Loucy (cell line): ENCODE results near the gene AKR1A1.
"Not testable (repeated sequence)": the region's sequence is repeated elsewhere in the genome, so short reads cannot be mapped to it uniquely, and the experiment has no call there.

ENCODE experiments used
- H2AFZ ChIP-seq: fragments of 200-600 bp; sonication (generic); 2 replicates; pipeline ENCODE4 v1.6.0; 2016; ENCODE audit warnings: antibody characterized with exemption, mild to moderate bottlenecking, low read length, moderate library complexity
- H3F3A ChIP-seq: fragments of 200-600 bp; 2 replicates; pipeline ENCODE4 v1.6.0; 2016; ENCODE audit warnings: antibody characterized with exemption, low read depth, mild to moderate bottlenecking
- H3K27me3 ChIP-seq: fragments of 200-600 bp; sonication (generic); 2 replicates; pipeline ENCODE4 v1.6.1; 2014; ENCODE audit warnings: low read length, mild to moderate bottlenecking; ENCODE audit not compliant: insufficient read depth, poor library complexity, severe bottlenecking
- H3K36me3 ChIP-seq: fragments of 200-600 bp; sonication (generic); 2 replicates; pipeline ENCODE4 v1.6.1; 2016; ENCODE audit warnings: low read length; ENCODE audit not compliant: insufficient read depth
- H3K4me1 ChIP-seq: fragments of 200-600 bp; sonication (generic); 2 replicates; pipeline ENCODE4 v1.5.1; 2014; ENCODE audit warnings: low read length, mild to moderate bottlenecking; ENCODE audit not compliant: insufficient read depth, poor library complexity, severe bottlenecking
- H3K4me2 ChIP-seq: fragments of 200-600 bp; sonication (generic); 2 replicates; pipeline ENCODE4 v1.6.0; 2014; ENCODE audit warnings: antibody characterized with exemption, low read length, low read depth, mild to moderate bottlenecking; ENCODE audit not compliant: poor library complexity, severe bottlenecking
- H3K4me3 ChIP-seq: fragments of 200-600 bp; sonication (generic); 2 replicates; pipeline ENCODE4 v1.5.1; 2014; ENCODE audit warnings: low read length, mild to moderate bottlenecking, mixed read lengths; ENCODE audit not compliant: poor library complexity, severe bottlenecking
- H3K79me2 ChIP-seq: fragments of 200-600 bp; sonication (generic); 2 replicates; pipeline ENCODE4 v1.6.1; 2014; ENCODE audit warnings: low read length; ENCODE audit not compliant: insufficient read depth
- H3K9ac ChIP-seq: fragments of 200-600 bp; sonication (generic); 2 replicates; pipeline ENCODE4 v1.6.0; 2014; ENCODE audit warnings: mild to moderate bottlenecking, low read depth, low read length, moderate library complexity; ENCODE audit not compliant: poor library complexity, severe bottlenecking
- H3K9me2 ChIP-seq: fragments of 200-600 bp; sonication (generic); replicated peaks from 2 replicates; pipeline ENCODE4 v1.6.1; 2016; ENCODE audit warnings: low read depth, low read length, mixed read lengths
- H3K9me3 ChIP-seq: fragments of 200-600 bp; sonication (generic); 2 replicates; pipeline ENCODE4 v1.6.1; 2014; ENCODE audit warnings: mild to moderate bottlenecking, antibody characterized with exemption, low read length, low read depth; ENCODE audit not compliant: insufficient read depth
- H4K20me1 ChIP-seq: fragments of 200-600 bp; sonication (generic); 2 replicates; pipeline ENCODE4 v1.6.0; 2014; ENCODE audit warnings: antibody characterized with exemption, low read length, mild to moderate bottlenecking; ENCODE audit not compliant: insufficient read depth, poor library complexity, severe bottlenecking
- CTCF ChIP-seq: fragments of 200-600 bp; sonication (generic); conservative IDR thresholded peaks from 2 replicates; pipeline ENCODE4 v1.5.1; 2014; ENCODE audit warnings: mild to moderate bottlenecking, antibody characterized with exemption, low read length
- EZH2phosphoT487 ChIP-seq: fragments of 200-600 bp; IDR thresholded peaks from 2 replicates; pipeline ENCODE4 v1.6.1; 2018; ENCODE audit warnings: antibody characterized with exemption, mild to moderate bottlenecking, moderate library complexity, borderline replicate concordance

Gene AKR1A1

GRCh38 chr1:45594412-45594811 lies 43.8 kb downstream of the AKR1A1 start:
- TF ChIP-seq CTCF: no peak
- TF ChIP-seq EZH2phosphoT487: no peak
- H4K20me1 ChIP-seq: peaks cover 91% of the 10 kb centered on the region
- peaks cover 10% of the 10 kb centered on the region for H3K4me1 ChIP-seq
- H3K36me3 ChIP-seq: peaks cover 73% of the 10 kb centered on the region; the same call in 1 of the 2 replicates
- no peaks in the 10 kb centered on the region for H3K27me3 ChIP-seq
- peaks cover 100% of the 10 kb centered on the region for H3K79me2 ChIP-seq
- H3K9me2 ChIP-seq: no peaks in the 10 kb centered on the region
- H3K9ac ChIP-seq: no peak overlapping the region
- H3F3A ChIP-seq: no peaks in the 10 kb centered on the region
- no peaks in the 10 kb centered on the region for H3K9me3 ChIP-seq
- H3K4me2 ChIP-seq: no peak overlapping the region
- H3K4me3 ChIP-seq: no peak overlapping the region
- no peak overlapping the region for H2AFZ ChIP-seq

GRCh38 chr1:45596765-45597164 lies 46.1 kb downstream of the AKR1A1 start:
- H2AFZ ChIP-seq, H3F3A ChIP-seq, H3K9me3 ChIP-seq, H3K9me2 ChIP-seq, H3K4me1 ChIP-seq, H3K27me3 ChIP-seq, H3K4me3 ChIP-seq, H3K4me2 ChIP-seq, H3K9ac ChIP-seq: not testable (repeated sequence)
- peaks cover 86% of the 10 kb centered on the region for H3K36me3 ChIP-seq
- H3K79me2 ChIP-seq: peaks cover 100% of the 10 kb centered on the region
- H4K20me1 ChIP-seq: peaks cover 89% of the 10 kb centered on the region

- Histone ChIP-seq H3K36me3 (peaks cover 96% of the 10 kb centered on the region), H3F3A (no peaks in the 10 kb centered on the region), H3K9me2 (no peaks in the 10 kb centered on the region), H2AFZ (no peak overlapping the region), H3K79me2 (peaks cover 79% of the 10 kb centered on the region), H3K27me3 (no peaks in the 10 kb centered on the region), H4K20me1 (peaks cover 80% of the 10 kb centered on the region), H3K4me2 (no peak overlapping the region), H3K4me1 (peaks cover 5% of the 10 kb centered on the region), H3K4me3 (no peak overlapping the region), H3K9ac (no peak overlapping the region), H3K9me3 (no peaks in the 10 kb centered on the region)
- no peak for TF ChIP-seq EZH2phosphoT487
- TF ChIP-seq CTCF: no peak
Observed at GRCh38 chr1:45604239-45604638, 53.6 kb downstream of the AKR1A1 start.

GRCh38 chr1:45607404-45608074 lies 56.9 kb downstream of the AKR1A1 start:
- Histone ChIP-seq H3K79me2 (peaks cover 48% of the 10 kb centered on the region), H3K36me3 (peaks cover 92% of the 10 kb centered on the region)

More at GRCh38 chr1:45607404-45608074, 56.9 kb downstream of the AKR1A1 start:
- Histone ChIP-seq H3K9me3 (no peaks in the 10 kb centered on the region), H4K20me1 (peaks cover 56% of the 10 kb centered on the region), H3K27me3 (no peaks in the 10 kb centered on the region), H3K4me1 (no peaks in the 10 kb centered on the region), H3K4me2 (no peak overlapping the region), H3F3A (no peaks in the 10 kb centered on the region; the same call in 1 of the 2 replicates), H3K9ac (no peak overlapping the region), H3K4me3 (no peak overlapping the region), H3K9me2 (no peaks in the 10 kb centered on the region), H2AFZ (no peak overlapping the region)
- no peak for TF ChIP-seq EZH2phosphoT487
- no peak for TF ChIP-seq CTCF
